Esophagus muscularis mucosa (tissue), 4 donors: ENCODE measurements around the gene CCNA1. TPM values are rescaled to one million over a fixed set of nuclear protein-coding genes. Genes with fewer than 3 reads are reported as not detected.

Experiments used
- DNase-seq: peaks from one replicate; pipeline ENCODE4 v3.0.0-alpha.2; 2017; ENCODE audit errors: extremely low spot score
- H3K27ac ChIP-seq, 4 donors: fragments of 200-600 bp; sonication (generic); replicated peaks in 1 of 4; 1 replicate in 3 of 4; 2 replicates in 1 of 4; pipeline ENCODE4 v1.5.1; 2016 to 2019; ENCODE audit warnings: mild to moderate bottlenecking in 1 of 4
- H3K27me3 ChIP-seq, 4 donors: fragments of 200-600 bp; sonication (generic); one replicate each; pipeline versions ENCODE4 v1.5.1 to v1.6.0; 2016 to 2019
- H3K36me3 ChIP-seq, 4 donors: fragments of 200-600 bp; sonication (generic); one replicate each; pipeline ENCODE4 v1.5.1; 2016 to 2019
- H3K4me1 ChIP-seq, 4 donors: fragments of 200-600 bp; sonication (generic); one replicate each; pipeline ENCODE4 v1.5.1; 2016 to 2019
- H3K4me3 ChIP-seq, 4 donors: fragments of 200-600 bp; sonication (generic); 1 replicate in 2 of 4; 2 replicates in 2 of 4; pipeline ENCODE4 v1.5.1; 2016 to 2019; ENCODE audit warnings: mild to moderate bottlenecking in 4 of 4, moderate library complexity in 1 of 4
- H3K9me3 ChIP-seq, 4 donors: fragments of 200-600 bp; sonication (generic); 1 replicate in 3 of 4; 2 replicates in 1 of 4; pipeline ENCODE4 v1.5.1; 2016 to 2019
- CTCF ChIP-seq, 3 experiments: fragments of 200-600 bp in 2 of 3; fragments of 450-650 bp in 1 of 3; sonication (generic) in 2 of 3; IDR thresholded peaks; one replicate each; pipeline ENCODE4 v1.5.1; 2017 to 2019; ENCODE audit warnings: antibody characterized with exemption in 3 of 3, mild to moderate bottlenecking in 2 of 3, moderate library complexity in 1 of 3
- EP300 ChIP-seq: sonication (generic); formaldehyde crosslinking; IDR thresholded peaks from one replicate; pipeline ENCODE4 v1.6.1; 2017; ENCODE audit warnings: antibody characterized with exemption
- POLR2A ChIP-seq: fragments of 450-650 bp; IDR thresholded peaks from one replicate; pipeline ENCODE4 v1.6.1; 2017; ENCODE audit warnings: antibody characterized with exemption, moderate library complexity, mild to moderate bottlenecking, low read depth
- POLR2AphosphoS5 ChIP-seq, 2 donors: sonication (generic); formaldehyde crosslinking; IDR thresholded peaks; one replicate each; pipeline ENCODE4 v1.6.1; 2017; ENCODE audit warnings: antibody characterized with exemption in 2 of 2
- WGBS: methylation state at CpG from one replicate; pipeline ENCODE4 v1.1.5; 2018; 5-methylcytosine and 5-hydroxymethylcytosine counted together
- intact Hi-C: fragments of 100-400 bp; cut with DNase I; formaldehyde crosslinking; loops from one replicate; pipeline ENCODE4 v1.15.1; 2023
- total RNA-seq, 4 donors: library from RNA; depleted of rRNA; stranded (reverse); fragments of >200 nt; gene quantifications; one replicate each; pipeline versions ENCODE4 v1.1.0 to v1.2.1, GENCODE V29; 2016

The CCNA1 gene
- total RNA-seq, 4 donors from 2014 or later = 0.26 to 0.83 (median 0.33) TPM; not detected in 1

DNA sequence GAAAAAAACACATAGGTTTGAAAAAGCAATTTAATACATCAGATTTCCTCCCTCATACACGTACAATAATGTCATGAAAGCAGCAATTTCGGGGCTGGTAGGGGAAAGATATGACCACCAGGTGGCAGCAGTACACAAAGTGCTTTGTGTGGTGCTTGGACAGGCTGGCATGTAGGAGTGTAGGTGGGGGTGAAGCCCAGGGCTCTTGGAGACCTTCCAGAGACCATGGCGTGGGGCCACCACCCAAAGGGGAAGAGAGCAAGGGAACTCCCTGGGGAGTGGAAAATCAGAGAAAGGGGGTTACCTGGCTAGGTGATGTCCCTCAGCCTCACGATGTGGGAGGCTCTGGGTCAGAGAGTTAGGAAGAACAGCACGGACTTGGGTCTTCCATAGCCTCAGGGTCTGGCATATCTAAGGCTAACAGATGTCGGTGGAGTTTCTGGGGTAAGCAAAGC lies 11.8 kb upstream of the CCNA1 start:
- WGBS = 37% methylated on average over 6 of the region's 6 CpGs
- intact Hi-C loops = loop anchor here (5.0 kb wide), 1 partner anchor 317 kb away; no protein-coding TSS in a partner anchor
- TF ChIP-seq CTCF (IDR thresholded peaks at IDR 0.05) (peak; percentile 65 to 87 (median 81)), EP300 (no peak), POLR2AphosphoS5 (IDR thresholded peaks at IDR 0.05) (no peak)

DNA sequence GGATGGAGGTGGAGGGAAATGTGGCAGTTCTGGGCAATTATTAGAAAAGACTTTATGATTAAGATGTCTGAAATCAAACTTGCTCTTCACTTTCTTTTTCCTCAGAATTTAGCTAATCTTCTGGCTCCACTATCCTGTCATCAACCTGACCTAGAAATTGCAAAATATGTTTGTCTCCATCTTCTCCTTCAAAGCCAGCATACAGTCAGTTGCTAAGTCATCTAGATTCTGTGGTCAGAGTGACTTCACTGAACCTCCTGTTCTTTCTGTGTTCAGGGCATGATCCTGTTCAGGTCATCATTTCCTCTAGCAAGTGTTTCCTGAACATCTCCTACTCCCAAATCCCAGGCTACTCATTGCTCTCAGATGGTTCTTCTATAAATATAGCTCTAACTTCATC lies 10.8 kb upstream of the CCNA1 start:
- H3K4me1 ChIP-seq = peaks cover 0 to 5% (median 0%) of the 10 kb centered on the region in 4 donors
- no peak overlapping the region for H3K4me3 ChIP-seq
- H3K27me3 ChIP-seq = peaks cover 0 to 11% (median 0%) of the 10 kb centered on the region in 4 donors
- no peaks in the 10 kb centered on the region for H3K36me3 ChIP-seq
- DNase-seq = no peak
- TF ChIP-seq POLR2AphosphoS5 (IDR thresholded peaks at IDR 0.05) (no peak), EP300 (no peak), POLR2A (no peak), CTCF (IDR thresholded peaks at IDR 0.05) (no peak)
- no peak overlapping the region for H3K27ac ChIP-seq
- intact Hi-C loops = loop anchor here (5.0 kb wide), 1 partner anchor 316 kb away; no protein-coding TSS in a partner anchor
- H3K9me3 ChIP-seq = peaks cover 0 to 16% (median 6%) of the 10 kb centered on the region in 4 donors

More for the DNA sequence above, 11.8 kb upstream of the CCNA1 start:
- Histone ChIP-seq H3K36me3 (no peaks in the 10 kb centered on the region), H3K27me3 (peaks cover 0 to 6% (median 0%) of the 10 kb centered on the region in 4 donors), H3K9me3 (peaks cover 0 to 9% (median 3%) of the 10 kb centered on the region in 4 donors), H3K4me1 (peaks cover 0 to 5% (median 0%) of the 10 kb centered on the region in 4 donors), H3K4me3 (no peak overlapping the region), H3K27ac (no peak overlapping the region)
- DNase-seq = peak; percentile 94

- Histone ChIP-seq H3K36me3 (no peaks in the 10 kb centered on the region), H3K9me3 (peaks cover 0 to 16% (median 6%) of the 10 kb centered on the region in 4 donors), H3K27me3 (peaks cover 8 to 65% (median 35%) of the 10 kb centered on the region in 4 donors), H3K4me3 (no peak overlapping the region), H3K4me1 (peaks cover 29 to 32% (median 31%) of the 10 kb centered on the region in 4 donors), H3K27ac (no peak overlapping the region)
- WGBS = 55% methylated on average over 2 of the region's 2 CpGs
- intact Hi-C loops = no loop called here
- TF ChIP-seq CTCF (IDR thresholded peaks at IDR 0.05) = no peak
- no peak for TF ChIP-seq POLR2AphosphoS5 (IDR thresholded peaks at IDR 0.05)
- TF ChIP-seq EP300 = no peak
- no peak for TF ChIP-seq POLR2A
- no peak for DNase-seq
Observed at GRCh38 chr13:36428086-36428485, 4.2 kb upstream of the CCNA1 start.

- no peaks in the 10 kb centered on the region for H3K36me3 ChIP-seq
- H3K27me3 ChIP-seq = peaks cover 8 to 72% (median 35%) of the 10 kb centered on the region in 4 donors
- intact Hi-C loops = no loop called here
- no peak for DNase-seq
- TF ChIP-seq POLR2AphosphoS5 (IDR thresholded peaks at IDR 0.05) (no peak), POLR2A (no peak), EP300 (no peak), CTCF (IDR thresholded peaks at IDR 0.05) (no peak)
- peaks cover 29 to 32% (median 31%) of the 10 kb centered on the region in 4 donors for H3K4me1 ChIP-seq
- H3K27ac ChIP-seq = no peak overlapping the region
- H3K4me3 ChIP-seq = peak overlapping the region in 2 of 4 donors; percentile 21 to 58
- peaks cover 0 to 7% (median 3%) of the 10 kb centered on the region in 4 donors for H3K9me3 ChIP-seq
- 18% methylated on average over 34 of the region's 34 CpGs for WGBS
Observed at GRCh38 chr13:36430247-36431203, 1.8 kb upstream of the CCNA1 start.
